NCI-H1105 (cell line): Measurements from ENCODE around the gene LAMTOR5.
A peak's percentile ranks its signal among the peaks of the same experiment; 100 is the strongest.
"Not testable (repeated sequence)": the region's sequence is repeated elsewhere in the genome, so short reads cannot be mapped to it uniquely, and the experiment has no call there.

Experiments used
- DNase-seq: peaks from one replicate; lab custom pipeline; 2025; lab: John Stamatoyannopoulos, UW

LAMTOR5 gene

GRCh38 chr1:110426854-110427253 lies 19.4 kb upstream of the LAMTOR5 start:
- no peak for DNase-seq

DNA sequence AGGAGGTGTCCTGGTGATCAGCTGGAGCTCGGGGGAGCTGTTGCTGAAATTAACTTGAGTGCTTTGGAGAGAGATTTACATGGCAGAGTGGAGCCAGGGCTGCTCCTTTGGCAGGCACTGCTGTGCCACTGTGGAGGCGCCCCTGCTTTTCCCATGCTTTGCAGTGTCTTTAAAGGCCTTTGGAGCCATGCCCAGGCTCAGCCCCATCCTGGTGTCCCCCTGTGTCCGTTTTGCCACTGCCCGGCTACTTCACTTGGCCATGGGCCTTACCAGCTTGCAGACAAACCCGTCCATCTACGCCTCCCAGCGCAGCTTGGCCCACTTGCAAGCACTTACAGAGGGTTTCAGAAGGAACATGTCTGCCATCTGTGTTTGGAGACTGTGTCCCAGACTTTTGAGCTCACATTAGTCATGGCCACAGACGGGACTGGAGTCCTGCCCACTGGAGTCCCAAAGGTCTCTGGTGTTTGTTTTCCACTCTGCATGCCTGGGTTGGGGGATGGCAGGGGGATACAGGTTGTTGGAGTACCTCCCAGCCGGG lies 18.2 kb upstream of the LAMTOR5 start:
- DNase-seq, result no peak

DNA sequence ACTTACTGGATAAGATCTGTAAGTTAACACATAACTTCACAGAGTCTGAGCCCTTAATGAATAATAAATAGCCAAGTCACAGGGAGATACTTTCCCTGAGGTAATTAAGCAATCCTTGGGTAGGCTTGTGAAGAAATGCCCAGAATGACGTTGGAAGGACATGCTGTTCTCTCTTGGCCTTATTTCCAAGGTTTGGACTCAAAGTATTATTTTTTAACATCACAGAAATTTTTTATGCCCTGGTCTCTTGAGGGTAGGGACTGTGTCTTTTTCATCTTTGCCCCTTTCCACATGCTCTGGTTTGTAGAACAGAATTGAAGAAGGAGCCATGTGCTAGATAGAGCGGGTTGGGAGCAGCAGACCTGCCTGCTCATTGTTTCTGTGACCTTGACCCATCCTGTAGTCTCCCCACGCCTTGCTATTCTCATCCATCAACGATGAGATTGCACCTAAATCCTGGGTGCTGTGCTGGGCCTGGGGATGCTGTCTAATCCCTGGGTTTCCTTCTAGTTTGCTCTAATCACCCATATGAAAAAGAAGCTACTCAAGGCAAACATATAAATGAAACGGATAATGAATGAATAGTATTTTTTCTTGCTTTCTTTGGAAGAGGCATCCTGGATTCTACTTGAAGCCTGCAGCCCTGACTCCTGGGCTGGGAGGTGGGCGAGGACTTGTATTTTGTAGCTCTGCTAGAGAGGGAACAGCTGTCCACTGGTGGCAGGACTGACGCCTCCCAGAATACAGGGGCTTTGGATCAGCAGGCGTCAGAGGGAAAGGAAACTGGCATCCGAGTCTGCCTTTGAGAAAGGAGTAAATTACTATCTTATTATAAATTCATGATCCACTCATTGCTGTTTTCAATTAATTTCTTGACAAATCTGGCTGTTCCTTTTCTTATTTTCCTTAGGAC lies 17.5 kb upstream of the LAMTOR5 start:
- DNase-seq, result no peak

GRCh38 chr1:110420874-110421793 lies 13.6 kb upstream of the LAMTOR5 start:
- no peak for DNase-seq

DNA sequence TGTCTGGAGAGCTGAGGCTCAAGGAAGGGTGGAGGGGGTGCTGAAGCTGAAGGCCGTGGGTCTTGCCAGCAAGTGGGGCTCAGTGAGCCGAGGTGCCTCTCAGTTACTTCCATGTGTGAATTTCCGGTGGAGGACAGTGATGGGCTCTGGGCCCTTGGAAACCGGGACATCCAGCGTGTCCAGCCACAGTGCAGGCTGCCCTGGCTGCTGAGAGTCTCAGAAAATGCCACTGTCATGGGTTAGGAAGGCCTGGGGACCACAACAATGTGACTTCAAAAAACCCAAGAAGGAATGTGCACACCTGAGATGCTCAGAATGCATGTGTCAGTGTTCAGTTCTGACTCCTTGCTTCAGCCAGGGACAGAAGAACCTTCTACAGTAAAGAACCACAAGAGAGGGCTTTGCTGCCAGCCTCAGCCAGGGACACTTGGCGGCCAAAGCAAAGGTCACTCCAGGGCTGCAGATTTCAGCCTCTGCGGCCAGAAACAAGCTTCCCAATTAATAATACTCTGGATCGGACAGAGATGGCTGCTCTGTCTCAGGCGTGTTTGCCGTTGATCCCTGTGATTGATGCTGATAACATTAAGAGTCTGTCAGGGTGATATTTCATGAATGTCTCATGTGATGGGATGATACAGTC lies 12.6 kb upstream of the LAMTOR5 start:
- DNase-seq, result no peak

DNA sequence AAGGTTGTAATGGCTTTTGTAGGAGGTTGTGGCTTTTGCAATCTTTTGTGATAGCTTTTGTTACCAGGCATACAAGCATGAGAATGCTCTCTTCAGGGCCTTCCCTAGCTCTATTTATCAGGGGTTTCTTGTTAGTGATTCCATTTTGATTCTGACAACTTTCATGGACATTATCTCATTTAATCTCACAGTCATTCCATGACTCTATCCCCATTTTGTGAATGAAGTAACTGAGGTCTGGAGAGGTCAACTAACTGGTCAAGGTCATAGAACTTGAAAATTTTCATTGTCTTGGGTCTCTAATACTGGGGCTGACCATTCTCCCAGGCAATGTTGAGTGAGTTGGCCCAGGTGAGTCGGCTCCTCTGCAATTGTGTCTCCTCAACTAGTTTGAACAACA lies 11.2 kb upstream of the LAMTOR5 start:
- DNase-seq, result no peak

DNA sequence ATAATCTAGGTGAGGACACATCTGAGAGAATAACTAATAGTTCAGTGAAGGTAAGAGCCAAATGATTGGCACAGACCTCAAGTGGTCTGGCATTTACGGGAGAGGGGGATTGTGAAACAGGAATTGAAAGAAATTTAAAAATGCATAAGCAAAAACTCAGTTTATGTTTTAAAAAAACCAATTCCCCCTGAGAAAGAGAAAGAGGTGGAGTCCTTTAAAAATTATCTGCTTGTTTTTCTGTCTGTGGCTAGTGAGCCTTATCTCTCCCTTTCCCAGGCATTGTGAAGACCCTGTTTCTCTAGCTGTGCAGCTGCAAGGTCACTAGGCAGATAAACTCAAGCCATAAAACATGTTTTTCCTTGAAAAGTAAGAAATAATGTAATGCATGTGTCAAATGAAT lies 5.6 kb upstream of the LAMTOR5 start:
- not testable (repeated sequence) for DNase-seq

- peak; percentile 30 for DNase-seq
Observed at GRCh38 chr1:110412576-110412975, 5.1 kb upstream of the LAMTOR5 start.

GRCh38 chr1:110411173-110411735 lies 3.8 kb upstream of the LAMTOR5 start:
- no peak for DNase-seq

- DNase-seq, result no peak
Observed at GRCh38 chr1:110409316-110409715, 1.8 kb upstream of the LAMTOR5 start.

DNA sequence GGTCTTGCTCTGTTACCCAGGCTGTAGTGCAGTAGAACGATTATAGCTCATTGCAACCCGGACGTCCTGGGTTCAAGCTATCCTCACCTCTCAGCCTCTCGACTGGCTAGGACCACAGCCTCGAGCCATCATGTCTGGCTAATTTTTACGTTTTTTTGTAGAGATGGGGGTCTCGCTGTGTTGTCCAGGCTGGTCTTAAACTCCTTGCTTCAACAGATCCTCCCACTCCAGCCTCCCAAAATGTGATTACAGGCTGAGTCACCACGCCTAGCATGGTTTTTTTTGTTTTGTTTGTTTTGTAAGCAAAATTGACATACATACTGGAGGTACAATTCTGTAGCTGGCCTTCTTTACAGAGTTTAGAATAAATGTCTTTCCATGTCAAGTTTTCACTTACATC lies 994 bp upstream of the LAMTOR5 start:
- no peak for DNase-seq

DNA sequence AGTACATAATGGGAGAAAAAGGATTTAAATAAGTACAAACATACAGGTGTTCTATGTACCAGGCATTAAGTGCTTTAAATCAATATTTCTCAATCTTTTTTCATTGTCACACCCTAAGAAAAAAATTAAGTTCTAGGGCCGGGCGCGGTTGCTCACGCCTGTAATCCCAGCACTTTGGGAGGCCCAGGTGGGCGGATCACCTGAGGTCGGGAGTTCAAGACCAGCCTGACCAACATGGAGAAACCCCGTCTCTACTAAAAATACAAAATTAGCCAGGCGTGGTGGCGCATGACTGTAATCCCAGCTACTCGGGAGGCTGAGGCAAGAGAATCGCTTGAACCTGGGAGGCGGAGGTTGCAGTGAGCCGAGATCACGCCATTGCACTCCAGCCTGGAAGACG lies 1.1 kb downstream of the LAMTOR5 start:
- not testable (repeated sequence) for DNase-seq

GRCh38 chr1:110404401-110404800 lies 3.1 kb downstream of the LAMTOR5 start:
- no peak for DNase-seq

GRCh38 chr1:110403805-110404204 lies 3.7 kb downstream of the LAMTOR5 start:
- no peak for DNase-seq

- DNase-seq, result not testable (repeated sequence)
Observed at GRCh38 chr1:110396259-110396958, 11.1 kb downstream of the LAMTOR5 start.

- no peak for DNase-seq
Observed at GRCh38 chr1:110394493-110394820, 13.0 kb downstream of the LAMTOR5 start.

DNA sequence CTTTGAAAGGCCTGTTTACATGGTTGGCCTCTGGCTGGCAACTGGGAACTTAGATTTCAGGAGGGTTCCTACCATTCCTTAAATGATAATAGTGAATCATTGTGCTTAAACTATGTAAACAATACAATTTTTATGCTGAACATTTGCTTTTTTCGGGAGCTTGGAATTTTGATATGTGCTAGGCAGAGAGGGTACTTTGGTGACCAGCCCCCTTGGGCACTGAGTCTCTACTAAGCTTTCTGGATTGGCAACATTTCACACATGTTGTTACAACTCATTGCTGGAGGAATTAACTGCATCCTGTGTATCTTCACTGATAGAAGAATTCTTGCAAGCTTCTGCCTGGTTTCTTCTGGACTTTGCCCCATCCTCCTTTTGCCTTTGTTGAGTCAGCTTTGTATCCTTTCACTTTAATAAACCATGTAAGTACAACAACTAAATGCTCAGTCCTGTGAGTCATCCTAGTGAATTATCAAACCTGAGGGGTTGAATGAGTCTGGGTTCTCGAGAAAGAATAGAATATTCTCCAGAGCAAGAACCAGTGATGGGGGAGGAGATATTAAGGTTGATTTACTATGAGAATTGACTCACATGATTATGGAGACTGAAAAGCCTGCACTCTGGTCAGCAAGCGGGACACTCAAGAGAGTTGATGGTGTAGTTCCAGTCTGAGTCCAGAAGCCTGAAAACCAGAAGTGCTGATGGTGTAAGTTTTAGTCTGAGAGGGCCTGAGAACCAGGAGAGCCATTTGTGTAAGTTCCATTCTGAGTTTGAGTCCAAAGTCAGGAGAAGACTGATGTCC lies 13.6 kb downstream of the LAMTOR5 start:
- DNase-seq, result no peak

- DNase-seq, result no peak
Observed at GRCh38 chr1:110393286-110393685, 14.2 kb downstream of the LAMTOR5 start.

GRCh38 chr1:110390692-110391245 lies 16.7 kb downstream of the LAMTOR5 start, which contains the start of gene SLC16A4:
TSS of gene SLC16A4 (minus strand) at chr1:110391026. CDS start at chr1:110389323, 1,703 bp downstream.
- no peak for DNase-seq

- DNase-seq, result no peak
Observed at GRCh38 chr1:110390096-110390495, 17.4 kb downstream of the LAMTOR5 start.
